PC-3 (cell line): ENCODE data around the gene SF1. TPM values are rescaled to one million over a fixed set of nuclear protein-coding genes. Genes with fewer than 3 reads are reported as not detected.
"Not testable (repeated sequence)": the region's sequence is repeated elsewhere in the genome, so short reads cannot be mapped to it uniquely, and the experiment has no call there.

Experiments used
- ATAC-seq: fragments of 200-7000 bp; cut with Tn5 transposase; 2 replicates; pipeline ENCODE4 v1.9.1; 2020; ENCODE audit warnings: mild to moderate bottlenecking, moderate library complexity
- BruUV-seq: library from RNA; stranded (reverse); fragments of 400-500 nt; replicated peaks from 2 replicates; lab custom pipeline; 2021; lab: Mats Ljungman, UMichigan
- CTCF ChIA-PET: fragments of 300-600 bp; sonication (Branson Sonifier 250); formaldehyde crosslinking; loops from one replicate; lab custom pipeline; 2022; ENCODE audit warnings: antibody characterized with exemption; lab: Charles Lee
- POLR2A ChIA-PET: fragments of 300-600 bp; sonication (Branson Sonifier 250); formaldehyde crosslinking; loops from one replicate; lab custom pipeline; 2022; ENCODE audit warnings: antibody characterized with exemption; ENCODE audit not compliant: unreplicated experiment; lab: Charles Lee
- DNase-seq: peaks from one replicate; pipeline ENCODE4 v3.0.0-alpha.2; 2015
- H2AFZ ChIP-seq: fragments of 300-600 bp; sonication (generic); 2 replicates; pipeline ENCODE4 v1.6.0; 2016; ENCODE audit warnings: antibody characterized with exemption, low read length
- H3F3A ChIP-seq: fragments of 300-600 bp; sonication (generic); one replicate; pipeline ENCODE4 v1.6.0; 2017; ENCODE audit warnings: antibody characterized with exemption, low read length, control low read depth, mild to moderate bottlenecking; ENCODE audit not compliant: unreplicated experiment
- H3K27ac ChIP-seq: fragments of 300-600 bp; sonication (generic); 2 replicates; pipeline ENCODE4 v1.5.1; 2016; ENCODE audit warnings: mild to moderate bottlenecking, low read length
- H3K27me3 ChIP-seq: fragments of 300-600 bp; sonication (generic); 2 replicates; pipeline ENCODE4 v1.6.1; 2016; ENCODE audit warnings: low read length, mixed read lengths
- H3K36me3 ChIP-seq: fragments of 300-600 bp; sonication (generic); 2 replicates; pipeline ENCODE4 v1.6.1; 2016; ENCODE audit warnings: low read depth, mixed run types, low read length, mixed read lengths
- H3K4me1 ChIP-seq: fragments of 300-600 bp; sonication (generic); 2 replicates; pipeline ENCODE4 v1.5.1; 2016; ENCODE audit warnings: low read length; ENCODE audit not compliant: insufficient read depth
- H3K4me2 ChIP-seq: fragments of 300-600 bp; sonication (generic); 2 replicates; pipeline ENCODE4 v1.6.0; 2016; ENCODE audit warnings: low read length
- H3K4me3 ChIP-seq: fragments of 300-600 bp; sonication (generic); 2 replicates; pipeline ENCODE4 v1.5.1; 2016; ENCODE audit warnings: mild to moderate bottlenecking, low read length, mixed read lengths
- H3K79me2 ChIP-seq: fragments of 300-600 bp; sonication (generic); 2 replicates; pipeline ENCODE4 v1.6.1; 2017; ENCODE audit warnings: low read length, mixed read lengths
- H3K9ac ChIP-seq: fragments of 300-600 bp; sonication (generic); 2 replicates; pipeline ENCODE4 v1.6.0; 2016; ENCODE audit warnings: mild to moderate bottlenecking, low read length
- H3K9me2 ChIP-seq: fragments of 300-600 bp; sonication (generic); replicated peaks from 2 replicates; pipeline ENCODE4 v1.6.1; 2016; ENCODE audit warnings: mixed run types, low read length, mixed read lengths
- H3K9me3 ChIP-seq: fragments of 300-600 bp; sonication (generic); 2 replicates; pipeline ENCODE4 v1.6.1; 2016; ENCODE audit warnings: low read length, mixed read lengths
- H4K20me1 ChIP-seq: fragments of 300-600 bp; sonication (generic); 2 replicates; pipeline ENCODE4 v1.6.1; 2016; ENCODE audit warnings: low read length, mixed read lengths
- CTCF ChIP-seq: fragments of 300-600 bp; sonication (generic); conservative IDR thresholded peaks from 2 replicates; pipeline ENCODE4 v1.5.1; 2017; ENCODE audit warnings: antibody characterized with exemption, low read depth, mild to moderate bottlenecking, low read length
- EZH2 ChIP-seq: fragments of 300-600 bp; sonication (generic); IDR thresholded peaks from one replicate; pipeline ENCODE4 v1.6.1; 2017; ENCODE audit warnings: antibody characterized with exemption, mild to moderate bottlenecking, low read length; ENCODE audit not compliant: unreplicated experiment
- EZH2phosphoT487 ChIP-seq: fragments of 300-600 bp; sonication (generic); IDR thresholded peaks from 2 replicates; pipeline ENCODE4 v1.6.1; 2018; ENCODE audit warnings: mild to moderate bottlenecking, antibody characterized with exemption, low read length, borderline replicate concordance
- intact Hi-C: fragments of 100-400 bp; cut with micrococcal nuclease; formaldehyde crosslinking; loops from 2 replicates; pipeline ENCODE4 v1.9.0; 2023
- total RNA-seq: library from RNA; depleted of rRNA; stranded (reverse); fragments of >200 nt; gene quantifications from 2 replicates; pipeline ENCODE4 v1.2.3, GENCODE V29; 2014

SF1 gene
- total RNA-seq, 1 experiment from 2014 or later = 217 TPM

- no peaks in the 10 kb centered on the region for H3K27me3 ChIP-seq
- DNase-seq = no peak
- BruUV-seq = TSS peak; percentile 25
- H4K20me1 ChIP-seq = no peaks in the 10 kb centered on the region
- H3K9me3 ChIP-seq = no peaks in the 10 kb centered on the region
- no peak for ATAC-seq
- H3K36me3 ChIP-seq = peaks cover 23% of the 10 kb centered on the region
- no peak overlapping the region for H3K4me3 ChIP-seq
- no peak overlapping the region for H3K27ac ChIP-seq
- no peaks in the 10 kb centered on the region for H3K9me2 ChIP-seq
- ChIA-PET POLR2A (no interaction called here), CTCF (no interaction called here)
- intact Hi-C loops = no loop called here
- no peaks in the 10 kb centered on the region for H3F3A ChIP-seq
- no peak overlapping the region for H3K4me2 ChIP-seq
- H3K9ac ChIP-seq = no peak overlapping the region
- no peaks in the 10 kb centered on the region for H3K4me1 ChIP-seq
- no peak overlapping the region for H2AFZ ChIP-seq
- TF ChIP-seq EZH2 (no peak), EZH2phosphoT487 (no peak), CTCF (no peak)
- no peaks in the 10 kb centered on the region for H3K79me2 ChIP-seq
Observed at GRCh38 chr11:64823568-64824119, 45.3 kb upstream of the SF1 start.

DNA sequence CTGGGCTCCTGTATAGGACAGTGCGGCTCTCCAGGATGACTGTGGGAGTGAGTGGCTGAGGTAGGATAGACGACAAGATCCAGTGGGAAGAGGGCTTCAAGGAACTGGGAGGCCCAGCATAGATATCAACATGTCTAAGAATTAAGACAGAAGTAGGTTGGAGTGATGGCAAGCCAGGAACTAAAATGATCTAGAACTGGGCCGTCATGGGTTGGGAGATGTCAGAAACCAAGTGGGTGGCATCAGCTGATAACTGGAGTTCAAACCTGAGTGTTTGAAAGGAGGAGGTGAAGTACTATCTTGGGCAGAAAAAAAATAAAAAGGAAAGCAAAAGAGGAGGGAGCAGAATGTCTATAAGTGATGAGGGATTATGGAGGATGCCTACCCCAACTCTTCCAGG, 39.1 kb upstream of the SF1 start:
- Histone ChIP-seq H3K9me2 (no peaks in the 10 kb centered on the region), H3K9me3 (no peaks in the 10 kb centered on the region), H3K9ac (no peak overlapping the region), H3K4me1 (no peaks in the 10 kb centered on the region), H3K36me3 (no peaks in the 10 kb centered on the region), H3K79me2 (no peaks in the 10 kb centered on the region), H3K27ac (no peak overlapping the region), H3K4me3 (no peak overlapping the region), H3F3A (no peaks in the 10 kb centered on the region), H4K20me1 (no peaks in the 10 kb centered on the region), H3K4me2 (no peak overlapping the region), H2AFZ (no peak overlapping the region), H3K27me3 (no peaks in the 10 kb centered on the region)
- no peak for TF ChIP-seq EZH2
- no peak for TF ChIP-seq CTCF
- TF ChIP-seq EZH2phosphoT487 = no peak
- no TSS peak for BruUV-seq
- intact Hi-C loops = no loop called here
- no peak for DNase-seq
- CTCF ChIA-PET = interaction anchor here (0.7 kb wide), 1 partner anchor 541 kb away, joined by 3 read pairs; no protein-coding TSS in a partner anchor
- no peak for ATAC-seq
- POLR2A ChIA-PET = no interaction called here

DNA sequence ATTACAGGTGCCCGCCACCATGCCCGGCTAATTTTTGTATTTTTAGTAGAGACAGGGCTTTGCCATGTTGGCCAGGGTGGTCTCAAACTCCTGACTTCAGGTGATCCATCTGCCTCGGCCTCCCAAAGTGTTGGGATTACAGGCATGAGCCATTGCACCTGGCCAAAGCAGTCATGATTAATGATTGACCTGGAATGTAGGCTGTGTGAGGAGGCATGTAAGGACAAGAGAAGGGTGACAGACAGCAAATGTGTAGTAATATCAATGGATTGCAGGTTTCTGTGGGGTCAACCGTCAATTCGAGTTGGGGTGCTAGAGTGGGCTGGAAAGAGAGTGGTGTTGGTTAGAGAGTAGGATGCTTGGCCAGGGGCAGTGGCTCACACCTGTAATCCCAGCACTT, 37.1 kb upstream of the SF1 start:
- H3K4me3 ChIP-seq, H3K36me3 ChIP-seq, ATAC-seq, DNase-seq, H3K27ac ChIP-seq, H4K20me1 ChIP-seq, intact Hi-C loops, H3K9ac ChIP-seq, H3K4me1 ChIP-seq, H3F3A ChIP-seq, H3K9me2 ChIP-seq, CTCF ChIA-PET, H3K79me2 ChIP-seq, H3K4me2 ChIP-seq, H2AFZ ChIP-seq, BruUV-seq, H3K9me3 ChIP-seq, POLR2A ChIA-PET, H3K27me3 ChIP-seq: not testable (repeated sequence)
